Breast epithelium (tissue), 3 donors: ENCODE measurements around the gene FRY.

Source experiments
- POLR2A ChIP-seq: fragments of 450-650 bp; IDR thresholded peaks from one replicate; pipeline ENCODE4 v1.6.1; 2016; ENCODE audit warnings: antibody characterized with exemption, mild to moderate bottlenecking, moderate library complexity
- POLR2AphosphoS5 ChIP-seq, 3 donors: sonication (generic); formaldehyde crosslinking; IDR thresholded peaks; one replicate each; pipeline ENCODE4 v1.6.1; 2017; ENCODE audit warnings: antibody characterized with exemption in 3 of 3

DNA sequence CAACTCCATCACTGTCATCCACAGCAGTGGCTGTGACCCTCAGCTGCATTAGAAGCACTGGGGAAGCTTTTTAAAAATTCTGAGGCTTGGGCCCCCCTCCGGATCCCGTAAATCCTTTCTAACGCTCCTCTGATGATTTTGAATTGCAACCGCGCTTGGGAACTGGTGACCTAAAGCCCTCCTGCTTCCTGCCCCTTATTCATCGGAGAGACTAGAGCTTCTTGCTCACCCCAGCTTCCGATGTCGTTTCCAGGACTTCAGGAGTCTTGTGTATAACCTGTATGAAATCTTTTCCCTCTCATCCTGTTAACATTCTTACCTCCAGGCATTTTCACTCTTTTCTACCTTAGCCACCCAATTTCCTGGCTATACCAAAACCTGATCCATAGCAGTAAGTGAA lies 268.8 kb downstream of the FRY start:
- TF ChIP-seq POLR2A (no peak), POLR2AphosphoS5 (IDR thresholded peaks at IDR 0.05) (no peak)
